Measurements from ENCODE around the gene OSBPL2. TPM values are rescaled to one million over a fixed set of nuclear protein-coding genes. Genes with fewer than 3 reads are reported as not detected.

OSBPL2 gene
- total and polyA plus RNA-seq, 9 of the 15 experiments (the other 6 are each of a cell fraction or from before 2014, with no cell fraction given), result 2.5 to 25.6 (median 14.1) TPM

DNA sequence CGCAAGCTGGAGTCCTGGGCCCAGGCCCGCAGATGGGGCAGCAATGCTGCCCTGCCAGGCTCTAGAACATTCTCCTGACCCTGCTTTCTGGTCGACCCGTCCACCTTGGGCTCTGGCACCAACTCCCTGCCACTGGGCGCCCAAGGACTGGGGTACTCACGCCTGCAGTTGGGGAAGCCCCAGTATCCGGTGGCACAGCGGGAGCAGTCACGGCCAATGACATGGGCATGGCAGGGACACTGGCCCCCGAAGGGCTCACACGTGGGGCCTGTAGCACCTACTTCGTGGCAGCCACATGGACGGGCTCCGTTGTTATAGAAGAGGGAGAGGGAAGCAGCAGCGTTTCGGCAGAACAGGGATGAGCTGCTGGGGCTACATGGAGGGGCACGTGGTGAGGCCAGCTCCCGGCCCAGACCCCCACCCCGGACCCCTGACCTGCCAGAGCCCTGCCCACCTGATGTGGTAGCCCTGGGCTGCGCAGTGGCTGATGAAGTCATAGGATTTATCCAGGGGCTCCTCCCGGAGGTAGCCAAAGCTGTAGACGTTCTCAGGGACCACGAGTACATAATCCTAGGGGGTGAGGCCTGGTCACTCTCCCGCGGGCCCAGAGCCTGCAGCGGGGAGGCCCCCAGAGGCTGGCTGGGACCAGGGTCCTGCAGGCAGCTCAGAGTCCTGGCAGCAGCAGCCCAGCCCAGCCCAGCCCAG is 90.5 kb downstream of the OSBPL2 start:
- TF ChIP-seq EGR1 (conservative IDR thresholded peaks at IDR 0.05) (no peak), NCOA1 (IDR thresholded peaks at IDR 0.05; ENCODE audit: low read depth) (no peak), RBFOX2 (IDR thresholded peaks at IDR 0.05; ENCODE audit: low read depth, low read length) (0 out of 2 replicates have a peak, but pooled peaks have one; percentile 4)
- peaks cover 0 to 10% of the 10 kb centered on the region in 2 experiments; a peak in 1 of 5 replicates for H3K4me1 ChIP-seq (replicated peaks in 1 of 2; ENCODE audit: control insufficient read depth in 2 of 2, insufficient read depth in 2 of 2, low read length in 2 of 2)
- H3K9me1 ChIP-seq (ENCODE audit: control insufficient read depth, insufficient read depth, low read length), result no peaks in the 10 kb centered on the region
- H3K4me3 ChIP-seq, result no peak overlapping the region
- H2AFZ ChIP-seq (ENCODE audit: low read depth, low read length), result no peak overlapping the region
- BruUV-seq (replicated peaks), result no TSS peak
- no peaks in the 10 kb centered on the region for H3K79me2 ChIP-seq (ENCODE audit: control insufficient read depth, insufficient read depth, low read length)
- in situ Hi-C loops (cut with MboI) (no loop called here), intact Hi-C loops (cut with micrococcal nuclease) (no loop called here)
- no peak overlapping the region for H3K27ac ChIP-seq (ENCODE audit: extremely low read depth, low read depth, low read length)
- no peaks in the 10 kb centered on the region for H4K20me1 ChIP-seq (replicated peaks; ENCODE audit: control insufficient read depth, insufficient read depth, low read length)
- no peaks in the 10 kb centered on the region for H3K9me3 ChIP-seq (replicated peaks; ENCODE audit: control insufficient read depth, insufficient read depth, low read depth, low read length)
- POLR2A ChIA-PET, result no interaction called here
- H3K27me3 ChIP-seq (ENCODE audit: control insufficient read depth in 2 of 2, insufficient read depth in 2 of 2, low read length in 2 of 2), result no peaks in the 10 kb centered on the region
- CTCF ChIA-PET (ENCODE audit: low intra/inter-chr PET ratio), result no interaction called here
- DNase-seq (ENCODE audit: extremely low read depth in 1 of 4, low spot score in 3 of 4), result no peak
- no peak overlapping the region for H3K9ac ChIP-seq (ENCODE audit: insufficient read depth in 1 of 2, low read depth in 2 of 2, low read length in 2 of 2)
- peaks cover 96% of the 10 kb centered on the region; the same call in 2 of the 3 replicates for H3K36me3 ChIP-seq (ENCODE audit: control insufficient read depth, insufficient read depth, low read length)
- WGBS (ENCODE audit: insufficient coverage, low coverage, missing lambda C conversion rate), result 97% methylated on average over 22 of the region's 26 CpGs
- FAIRE-seq, result no peak
- no peak for ATAC-seq
- H3K4me2 ChIP-seq (ENCODE audit: insufficient read depth, low read length), result no peak overlapping the region

All from K562 (cell line).